ENCODE measurements around the gene MYO15B.

Gene MYO15B

DNA sequence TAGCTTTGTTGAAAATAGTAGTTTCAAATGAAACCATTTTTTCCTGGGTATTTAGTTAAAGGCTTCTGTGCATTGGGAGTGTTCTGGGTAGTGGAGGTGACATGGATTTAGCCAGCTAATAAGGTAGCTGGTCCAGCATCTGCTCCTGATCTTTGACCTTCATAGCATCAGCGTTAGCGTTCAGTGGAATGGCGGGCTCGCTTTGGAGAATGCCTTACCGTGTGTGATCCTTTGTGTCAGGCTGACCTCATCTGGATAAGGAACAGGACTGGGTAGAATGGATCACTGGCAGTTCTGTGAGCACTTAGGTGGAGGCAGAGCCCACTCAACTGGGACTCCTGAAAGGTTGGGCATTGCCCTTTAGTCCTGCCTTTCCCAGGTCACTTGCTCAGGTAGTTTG, 83.3 kb downstream of the MYO15B start:
- no peak for DNase-seq

DNA sequence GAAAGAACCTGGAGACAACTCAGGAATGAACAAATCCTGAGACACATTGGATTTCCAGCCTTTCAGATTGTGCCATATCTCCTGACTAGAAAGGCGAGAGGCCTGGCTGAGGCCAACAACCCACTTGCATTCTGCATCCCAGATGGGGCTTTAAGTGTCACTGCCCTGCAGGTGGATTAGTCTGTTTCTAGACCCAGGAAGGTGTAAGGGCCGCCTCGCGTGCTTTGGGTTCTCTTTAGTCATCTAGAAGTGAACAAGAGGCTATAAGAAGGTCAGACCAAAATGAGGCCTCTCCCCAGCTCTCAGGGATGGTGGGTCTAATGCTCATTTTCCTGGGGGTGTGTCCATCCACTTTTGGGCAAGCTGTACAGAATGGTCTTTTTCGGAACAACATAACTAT, 84.4 kb downstream of the MYO15B start:
- no peak for DNase-seq

DNA sequence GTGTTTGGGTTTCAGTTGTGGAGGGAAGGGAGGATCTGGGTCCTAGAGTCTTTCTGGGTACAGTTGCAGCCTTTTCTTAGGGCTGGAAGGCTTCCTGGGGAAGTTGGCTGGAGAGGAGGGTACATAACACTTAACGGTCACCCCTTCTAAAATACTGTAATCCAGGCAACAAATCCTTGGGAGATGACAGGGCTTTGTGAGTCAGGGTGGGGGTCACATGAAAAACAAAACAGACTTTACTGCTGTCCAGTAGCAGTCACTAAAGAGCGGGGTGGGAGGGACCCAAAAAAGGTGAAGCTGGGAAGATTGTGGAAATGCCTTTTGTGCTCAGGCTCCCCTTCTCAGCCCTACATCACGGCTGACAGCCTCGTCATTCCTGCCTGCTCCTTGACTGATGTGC, 85.9 kb downstream of the MYO15B start:
- no peak for DNase-seq

All from CD4-positive, alpha-beta T cell treated with Interleukin-6 for 4 hours (primary cell).